Progenitor cell of endocrine pancreas (in vitro differentiated cells): ENCODE results near the gene SLC3A2. TPM values are rescaled to one million over a fixed set of nuclear protein-coding genes. Genes with fewer than 3 reads are reported as not detected.

Experiments
- DNase-seq: peaks from one replicate; pipeline ENCODE4 v3.0.0; 2021; ENCODE audit warnings: low spot score; ENCODE audit not compliant: unreplicated experiment
- H3K27ac Mint-ChIP-seq: 2 replicates; pipeline ENCODE4 v1.8.0; 2021; ENCODE audit warnings: mild to moderate bottlenecking, moderate library complexity, mixed read lengths
- H3K27me3 Mint-ChIP-seq: 2 replicates; pipeline ENCODE4 v1.8.0; 2021; ENCODE audit warnings: mixed read lengths
- H3K36me3 Mint-ChIP-seq: 2 replicates; pipeline ENCODE4 v1.8.0; 2022; ENCODE audit warnings: mixed read lengths; ENCODE audit not compliant: insufficient read depth
- H3K4me1 Mint-ChIP-seq: 2 replicates; pipeline ENCODE4 v1.8.0; 2021; ENCODE audit warnings: low read depth, mixed read lengths
- H3K4me3 Mint-ChIP-seq: 2 replicates; pipeline ENCODE4 v1.8.0; 2021; ENCODE audit warnings: low read depth, mild to moderate bottlenecking, moderate library complexity, mixed read lengths
- H3K9me3 Mint-ChIP-seq: 2 replicates; pipeline ENCODE4 v1.8.0; 2021; ENCODE audit warnings: low read depth, mixed read lengths
- long read RNA-seq: library from polyadenylated mRNA; unstranded; transcript quantifications from one replicate; pipeline ENCODE4 v2.0.0, GENCODE V29; 2020
- total RNA-seq: library from RNA; stranded (reverse); gene quantifications from 2 replicates; pipeline ENCODE4 v1.2.1, GENCODE V29; 2021
- TF ChIP-seq, protein P1 (sequence below): fragments of 200-600 bp; sonication (generic); IDR thresholded peaks from one replicate; pipeline ENCODE4 v1.5.0; 2021; ENCODE audit warnings: antibody characterized with exemption, mild to moderate bottlenecking; ENCODE audit not compliant: unreplicated experiment

Gene SLC3A2
- 140 and 180 TPM in 2 replicates for total RNA-seq
- long read RNA-seq, transcript SLC3A2-206 (11 exons, 2,084 nt) = minor isoform, 37 of 462 reads
- long read RNA-seq, transcript SLC3A2-201 (9 exons, 1,904 nt) = major isoform, 300 of 462 reads
- long read RNA-seq, transcript SLC3A2-208 (8 exons, 1,486 nt) = minor isoform, 12 of 462 reads
- long read RNA-seq, transcript SLC3A2-203 (12 exons, 2,161 nt) = minor isoform, 38 of 462 reads
- long read RNA-seq, partial matches to known transcripts = 9 of 462 reads
- long read RNA-seq, other reads (novel, unspliced or antisense) = 53 of 462 reads

DNA sequence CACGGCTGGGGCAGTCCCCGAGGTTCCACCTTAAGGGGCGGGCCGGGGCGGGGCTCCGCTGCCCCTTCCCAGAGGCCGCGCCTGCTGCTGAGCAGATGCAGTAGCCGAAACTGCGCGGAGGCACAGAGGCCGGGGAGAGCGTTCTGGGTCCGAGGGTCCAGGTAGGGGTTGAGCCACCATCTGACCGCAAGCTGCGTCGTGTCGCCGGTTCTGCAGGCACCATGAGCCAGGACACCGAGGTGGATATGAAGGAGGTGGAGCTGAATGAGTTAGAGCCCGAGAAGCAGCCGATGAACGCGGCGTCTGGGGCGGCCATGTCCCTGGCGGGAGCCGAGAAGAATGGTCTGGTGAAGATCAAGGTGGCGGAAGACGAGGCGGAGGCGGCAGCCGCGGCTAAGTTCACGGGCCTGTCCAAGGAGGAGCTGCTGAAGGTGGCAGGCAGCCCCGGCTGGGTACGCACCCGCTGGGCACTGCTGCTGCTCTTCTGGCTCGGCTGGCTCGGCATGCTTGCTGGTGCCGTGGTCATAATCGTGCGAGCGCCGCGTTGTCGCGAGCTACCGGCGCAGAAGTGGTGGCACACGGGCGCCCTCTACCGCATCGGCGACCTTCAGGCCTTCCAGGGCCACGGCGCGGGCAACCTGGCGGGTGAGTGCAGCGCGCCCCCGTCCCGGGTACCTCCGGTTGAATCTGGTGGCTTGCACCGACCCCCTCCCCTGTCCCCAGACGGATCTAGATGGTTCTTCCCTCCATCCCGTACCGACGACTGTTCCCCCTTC lies at the start of gene SLC3A2:
Gene SLC3A2, plus strand, starts transcription at position 94 of the 776 bp plus-strand sequence. Its CDS starts 128 bp downstream, at position 222.
- TF ChIP-seq, protein P1, sequence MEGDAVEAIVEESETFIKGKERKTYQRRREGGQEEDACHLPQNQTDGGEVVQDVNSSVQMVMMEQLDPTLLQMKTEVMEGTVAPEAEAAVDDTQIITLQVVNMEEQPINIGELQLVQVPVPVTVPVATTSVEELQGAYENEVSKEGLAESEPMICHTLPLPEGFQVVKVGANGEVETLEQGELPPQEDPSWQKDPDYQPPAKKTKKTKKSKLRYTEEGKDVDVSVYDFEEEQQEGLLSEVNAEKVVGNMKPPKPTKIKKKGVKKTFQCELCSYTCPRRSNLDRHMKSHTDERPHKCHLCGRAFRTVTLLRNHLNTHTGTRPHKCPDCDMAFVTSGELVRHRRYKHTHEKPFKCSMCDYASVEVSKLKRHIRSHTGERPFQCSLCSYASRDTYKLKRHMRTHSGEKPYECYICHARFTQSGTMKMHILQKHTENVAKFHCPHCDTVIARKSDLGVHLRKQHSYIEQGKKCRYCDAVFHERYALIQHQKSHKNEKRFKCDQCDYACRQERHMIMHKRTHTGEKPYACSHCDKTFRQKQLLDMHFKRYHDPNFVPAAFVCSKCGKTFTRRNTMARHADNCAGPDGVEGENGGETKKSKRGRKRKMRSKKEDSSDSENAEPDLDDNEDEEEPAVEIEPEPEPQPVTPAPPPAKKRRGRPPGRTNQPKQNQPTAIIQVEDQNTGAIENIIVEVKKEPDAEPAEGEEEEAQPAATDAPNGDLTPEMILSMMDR = peak; percentile 79
- Mint-ChIP-seq H3K36me3 (peaks cover 35% of the 10 kb centered on the region), H3K9me3 (no peaks in the 10 kb centered on the region), H3K27me3 (no peaks in the 10 kb centered on the region), H3K4me3 (peak within 1 kb of the TSS; percentile 97), H3K27ac (peak within 1 kb of the TSS; percentile 100), H3K4me1 (peaks cover 55% of the 10 kb centered on the region)
- DNase-seq = peak; percentile 76

DNA sequence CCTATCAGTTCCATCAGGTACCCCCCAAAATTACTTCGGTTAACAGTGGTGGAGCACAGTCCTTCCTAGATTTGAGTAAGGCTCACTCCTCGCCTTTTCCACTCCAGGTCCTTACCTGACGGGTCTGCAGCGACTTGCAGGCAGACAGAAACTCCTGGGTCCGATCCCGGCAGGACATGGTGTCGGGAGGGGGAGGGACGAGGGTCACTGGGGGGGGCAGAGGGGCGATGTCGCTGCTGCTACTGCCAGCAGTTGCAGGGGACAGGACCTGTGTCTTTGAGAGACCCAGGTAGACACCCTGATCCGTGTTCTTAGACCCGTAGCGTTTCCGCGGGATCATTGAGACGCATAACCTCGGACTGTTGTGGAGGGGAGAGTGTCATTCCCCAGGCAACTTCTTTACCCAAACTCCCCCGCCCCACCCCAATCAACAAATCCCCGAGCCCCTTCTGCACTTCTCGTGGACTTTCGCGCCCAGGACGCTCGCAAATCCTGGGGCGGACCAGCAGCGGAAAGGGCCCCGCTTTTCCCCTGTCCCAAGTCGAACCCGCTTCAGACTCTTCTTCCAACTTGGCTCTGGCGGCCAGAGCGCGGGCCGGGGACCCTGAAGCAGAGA lies 49.7 kb upstream of the SLC3A2 start:
- peak overlapping the region; percentile 93 for H3K4me3 Mint-ChIP-seq
- H3K36me3 Mint-ChIP-seq = peaks cover 15% of the 10 kb centered on the region
- TF ChIP-seq, protein P1 = no peak
- no peaks in the 10 kb centered on the region for H3K27me3 Mint-ChIP-seq
- no peaks in the 10 kb centered on the region for H3K9me3 Mint-ChIP-seq
- peak overlapping the region; percentile 100 for H3K27ac Mint-ChIP-seq
- peaks cover 16% of the 10 kb centered on the region for H3K4me1 Mint-ChIP-seq
- DNase-seq = no peak

DNA sequence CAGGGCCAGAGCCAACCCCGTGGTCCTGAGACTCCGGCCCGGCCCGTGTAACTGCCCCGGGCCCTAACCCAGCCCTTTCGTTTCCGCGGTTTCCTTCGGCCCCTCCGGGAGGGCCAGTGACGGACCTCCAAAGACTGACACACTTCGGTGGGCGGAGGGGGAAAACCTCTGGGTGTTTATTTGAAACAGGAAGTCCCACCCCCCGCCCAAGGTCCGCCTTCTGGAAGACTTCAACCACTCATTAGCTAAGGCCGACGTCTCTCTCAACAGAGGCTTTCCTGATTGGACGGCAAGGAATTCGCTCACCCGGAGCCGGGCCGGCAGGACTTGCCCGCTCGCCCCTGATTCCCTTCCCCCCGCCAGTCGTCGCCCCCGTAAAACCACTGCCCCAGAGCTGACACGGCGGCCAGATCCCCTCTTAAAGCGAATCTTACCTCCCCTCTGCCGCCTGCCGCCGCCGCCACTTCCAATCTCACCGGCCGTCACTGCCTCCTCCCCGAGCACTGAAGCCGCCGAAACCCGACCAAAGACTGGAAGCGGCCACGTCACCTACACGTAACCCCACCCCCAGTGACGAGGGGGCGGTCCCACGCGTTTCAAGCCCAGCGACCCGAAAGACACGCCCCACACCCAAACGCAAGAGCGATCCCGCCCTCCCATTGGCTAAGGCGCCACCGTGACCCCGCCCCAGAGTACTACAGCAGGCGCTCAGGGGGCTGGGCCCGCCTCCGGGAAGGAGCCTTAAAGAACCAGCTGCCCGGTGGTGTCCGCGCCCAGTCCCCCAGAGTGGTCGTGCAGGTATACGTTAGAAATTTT lies 49.0 kb upstream of the SLC3A2 start, which contains the start of gene STX5:
Gene STX5, minus strand, starts transcription at position 532 of the 816 bp plus-strand sequence. CDS start 808 bp downstream, outside the sequence.
- TF ChIP-seq, protein P1 = no peak
- no peaks in the 10 kb centered on the region for H3K27me3 Mint-ChIP-seq
- no peaks in the 10 kb centered on the region for H3K9me3 Mint-ChIP-seq
- peak; percentile 99 for DNase-seq
- peak within 1 kb of the TSS; percentile 93 for H3K4me3 Mint-ChIP-seq
- H3K4me1 Mint-ChIP-seq = peaks cover 16% of the 10 kb centered on the region
- H3K27ac Mint-ChIP-seq = peak within 1 kb of the TSS; percentile 100
- peaks cover 15% of the 10 kb centered on the region for H3K36me3 Mint-ChIP-seq

DNA sequence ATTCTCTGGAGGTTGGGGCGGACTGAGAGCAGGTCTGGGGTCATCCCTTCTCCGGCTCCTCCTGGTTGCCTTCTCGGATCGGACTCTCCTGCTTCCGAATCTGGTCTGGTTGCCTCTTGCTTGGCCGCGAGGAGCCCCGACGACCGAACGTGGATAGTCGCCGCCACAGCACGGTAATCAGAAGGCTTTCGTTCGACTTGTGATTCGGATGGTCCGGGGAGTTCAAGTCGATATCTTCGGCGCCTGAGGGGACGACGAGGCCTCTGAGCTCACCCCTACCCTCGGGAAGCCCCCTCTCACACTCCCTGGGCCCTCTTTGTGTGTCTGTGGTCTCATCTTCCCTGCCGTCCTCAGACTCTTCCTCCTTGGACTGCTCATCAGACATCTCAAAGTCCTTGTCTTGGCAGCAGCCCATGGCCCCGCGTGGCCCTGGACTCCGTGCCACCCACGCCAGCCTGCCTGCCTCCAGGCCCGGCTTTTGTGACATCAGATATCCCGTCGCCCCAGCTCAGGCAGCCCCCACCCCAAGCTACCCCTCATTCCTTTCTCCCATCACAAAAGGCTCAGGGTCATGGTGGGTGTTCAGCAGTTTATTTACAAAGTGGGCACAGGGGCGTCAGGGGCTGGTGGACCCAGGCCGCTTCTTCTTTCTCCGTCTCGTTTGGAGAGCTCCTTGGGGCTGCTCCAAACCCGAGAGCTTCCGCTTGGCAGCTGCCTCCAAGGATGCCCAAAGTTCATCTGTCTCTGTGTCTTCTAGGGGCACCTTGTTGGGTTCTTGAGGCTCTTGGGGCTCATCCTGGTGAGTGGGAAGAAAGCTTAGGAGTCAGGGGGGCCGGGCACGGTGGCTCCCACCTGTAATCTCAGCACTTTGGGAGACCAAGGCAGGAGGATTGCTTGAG lies 48.1 kb upstream of the SLC3A2 start, which contains the start of gene TEX54:
Gene TEX54, minus strand, starts transcription at position 506 of the 899 bp plus-strand sequence.
- Mint-ChIP-seq H3K27me3 (no peaks in the 10 kb centered on the region), H3K27ac (peak within 1 kb of the TSS; percentile 100), H3K4me3 (peak within 1 kb of the TSS; percentile 93), H3K9me3 (no peaks in the 10 kb centered on the region), H3K36me3 (peaks cover 11% of the 10 kb centered on the region), H3K4me1 (peaks cover 18% of the 10 kb centered on the region)
- TF ChIP-seq, protein P1 = no peak
- DNase-seq = no peak
